ENCODE measurements around the gene FAAP24. TPM values are rescaled to one million over a fixed set of nuclear protein-coding genes. Genes with fewer than 3 reads are reported as not detected.
"Not testable (repeated sequence)": the region's sequence is repeated elsewhere in the genome, so short reads cannot be mapped to it uniquely, and the experiment has no call there.

Gene FAAP24
- total RNA-seq, 1 donor from 2014 or later = 1.0 TPM

DNA sequence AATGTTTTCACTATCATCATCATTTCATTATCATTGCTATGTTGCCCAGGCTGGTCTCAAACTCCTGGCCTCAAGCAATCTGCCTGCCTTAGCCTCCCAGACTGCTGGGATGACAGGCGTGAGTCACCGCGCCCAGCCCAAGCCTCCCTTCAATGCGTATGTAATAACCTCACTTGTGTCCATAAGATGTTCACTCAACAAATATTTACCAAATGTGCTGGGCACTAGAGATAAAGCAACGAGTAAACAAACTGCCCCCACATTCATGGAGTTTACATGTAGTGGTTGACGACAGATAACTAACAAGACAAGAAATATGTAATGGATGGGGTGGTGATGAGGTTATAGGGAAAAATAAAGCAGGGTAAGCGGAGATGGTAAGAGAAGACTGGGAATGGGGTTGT lies 25.0 kb downstream of the FAAP24 start:
- H3K36me3 ChIP-seq (ENCODE audit: control insufficient read depth in 3 of 3, insufficient read depth in 3 of 3, low read length in 3 of 3); H3K27me3 ChIP-seq (ENCODE audit: control insufficient read depth in 3 of 3, insufficient read depth in 3 of 3, low read length in 3 of 3); H3K4me1 ChIP-seq (ENCODE audit: control insufficient read depth in 3 of 3, insufficient read depth in 3 of 3, low read length in 3 of 3); H3K27ac ChIP-seq (ENCODE audit: low read depth, low read length); H3K9ac ChIP-seq (ENCODE audit: low read depth in 1 of 3, low read length in 3 of 3); H3K9me3 ChIP-seq (ENCODE audit: control insufficient read depth in 3 of 3, low read length in 3 of 3); H3K4me3 ChIP-seq (ENCODE audit: low read length in 3 of 3): not testable (repeated sequence)

- H3K4me1 ChIP-seq (ENCODE audit: control insufficient read depth in 3 of 3, insufficient read depth in 3 of 3, low read length in 3 of 3) = no peaks in the 10 kb centered on the region
- peaks cover 0 to 3% (median 0%) of the 10 kb centered on the region in 3 donors for H3K27me3 ChIP-seq (ENCODE audit: control insufficient read depth in 3 of 3, insufficient read depth in 3 of 3, low read length in 3 of 3)
- H3K27ac ChIP-seq (ENCODE audit: low read depth, low read length) = no peak overlapping the region
- no peaks in the 10 kb centered on the region for H3K36me3 ChIP-seq (ENCODE audit: control insufficient read depth in 3 of 3, insufficient read depth in 3 of 3, low read length in 3 of 3)
- no peak overlapping the region for H3K9ac ChIP-seq (ENCODE audit: low read depth in 1 of 3, low read length in 3 of 3)
- no peaks in the 10 kb centered on the region for H3K9me3 ChIP-seq (ENCODE audit: control insufficient read depth in 3 of 3, low read length in 3 of 3)
- H3K4me3 ChIP-seq (ENCODE audit: low read length in 3 of 3) = no peak overlapping the region
These were observed 25.8 kb downstream of the FAAP24 start for GRCh38 chr19:32997716-32998355.

DNA sequence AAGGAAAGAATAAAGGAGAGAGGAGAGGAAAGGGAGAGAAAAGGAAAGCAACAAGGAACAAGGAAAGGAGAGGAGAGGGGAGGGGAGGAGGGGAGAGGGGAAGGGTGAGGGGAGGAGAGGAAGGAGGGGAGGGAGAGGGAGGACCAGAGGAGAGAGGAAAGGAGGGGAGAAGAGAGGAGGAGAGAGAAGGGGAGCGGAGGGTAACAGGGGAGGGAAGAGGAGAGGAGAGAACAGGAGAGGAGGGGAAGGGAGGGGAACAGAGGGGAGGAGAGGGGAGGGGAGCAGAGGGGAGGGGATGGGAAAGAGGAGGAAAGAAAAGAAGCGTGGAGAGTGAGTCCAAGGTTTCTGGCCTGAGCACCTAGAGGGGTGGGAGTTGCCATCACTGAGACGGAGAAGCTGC lies 26.7 kb downstream of the FAAP24 start:
- Histone ChIP-seq H3K27ac (ENCODE audit: low read depth, low read length) (no peak overlapping the region), H3K4me3 (ENCODE audit: low read length in 3 of 3) (no peak overlapping the region)

DNA sequence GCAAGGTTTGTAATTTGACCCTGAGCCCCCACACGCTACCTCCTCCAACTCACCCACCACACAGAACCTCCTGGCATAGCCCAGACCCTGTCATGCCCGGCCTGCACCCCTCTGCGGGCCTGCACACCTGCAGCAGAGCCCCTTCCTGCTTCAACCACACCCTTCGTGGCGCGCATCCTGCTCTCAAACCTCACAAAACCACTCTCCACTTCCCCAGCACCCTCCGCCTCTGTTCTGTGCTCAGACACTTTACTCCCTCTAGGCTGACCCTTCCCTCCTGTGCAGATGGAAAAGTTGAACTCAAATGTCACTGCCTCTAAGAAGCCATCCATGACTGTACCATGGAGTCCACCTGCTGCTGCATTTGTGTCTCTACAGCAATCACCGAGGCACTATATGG lies 28.5 kb downstream of the FAAP24 start:
- no peak overlapping the region for H3K27ac ChIP-seq (ENCODE audit: low read depth, low read length)
- H3K4me1 ChIP-seq (ENCODE audit: control insufficient read depth in 3 of 3, insufficient read depth in 3 of 3, low read length in 3 of 3) = no peaks in the 10 kb centered on the region
- H3K9ac ChIP-seq (ENCODE audit: low read depth in 1 of 3, low read length in 3 of 3) = no peak overlapping the region
- no peaks in the 10 kb centered on the region for H3K36me3 ChIP-seq (ENCODE audit: control insufficient read depth in 3 of 3, insufficient read depth in 3 of 3, low read length in 3 of 3)
- no peaks in the 10 kb centered on the region for H3K9me3 ChIP-seq (ENCODE audit: control insufficient read depth in 3 of 3, low read length in 3 of 3)
- no peak overlapping the region for H3K4me3 ChIP-seq (ENCODE audit: low read length in 3 of 3)
- H3K27me3 ChIP-seq (ENCODE audit: control insufficient read depth in 3 of 3, insufficient read depth in 3 of 3, low read length in 3 of 3) = peaks cover 0 to 3% (median 0%) of the 10 kb centered on the region in 3 donors

More for the DNA sequence above, 26.7 kb downstream of the FAAP24 start:
- Histone ChIP-seq H3K36me3 (ENCODE audit: control insufficient read depth in 3 of 3, insufficient read depth in 3 of 3, low read length in 3 of 3) (no peaks in the 10 kb centered on the region), H3K27me3 (ENCODE audit: control insufficient read depth in 3 of 3, insufficient read depth in 3 of 3, low read length in 3 of 3) (peaks cover 0 to 3% (median 0%) of the 10 kb centered on the region in 3 donors), H3K9ac (ENCODE audit: low read depth in 1 of 3, low read length in 3 of 3) (no peak overlapping the region), H3K9me3 (ENCODE audit: control insufficient read depth in 3 of 3, low read length in 3 of 3) (no peaks in the 10 kb centered on the region), H3K4me1 (ENCODE audit: control insufficient read depth in 3 of 3, insufficient read depth in 3 of 3, low read length in 3 of 3) (no peaks in the 10 kb centered on the region)

GRCh38 chr19:33000910-33001309 lies 28.9 kb downstream of the FAAP24 start:
- H3K9me3 ChIP-seq (ENCODE audit: control insufficient read depth in 3 of 3, low read length in 3 of 3) = no peaks in the 10 kb centered on the region
- H3K9ac ChIP-seq (ENCODE audit: low read depth in 1 of 3, low read length in 3 of 3) = no peak overlapping the region
- H3K36me3 ChIP-seq (ENCODE audit: control insufficient read depth in 3 of 3, insufficient read depth in 3 of 3, low read length in 3 of 3) = no peaks in the 10 kb centered on the region
- no peak overlapping the region for H3K4me3 ChIP-seq (ENCODE audit: low read length in 3 of 3)
- no peak overlapping the region for H3K27ac ChIP-seq (ENCODE audit: low read depth, low read length)
- peaks cover 0 to 3% (median 0%) of the 10 kb centered on the region in 3 donors for H3K27me3 ChIP-seq (ENCODE audit: control insufficient read depth in 3 of 3, insufficient read depth in 3 of 3, low read length in 3 of 3)
- no peaks in the 10 kb centered on the region for H3K4me1 ChIP-seq (ENCODE audit: control insufficient read depth in 3 of 3, insufficient read depth in 3 of 3, low read length in 3 of 3)

GRCh38 chr19:33002126-33002865 lies 30.3 kb downstream of the FAAP24 start:
- not testable (repeated sequence) for H3K9me3 ChIP-seq (ENCODE audit: control insufficient read depth in 3 of 3, low read length in 3 of 3); H3K27me3 ChIP-seq (ENCODE audit: control insufficient read depth in 3 of 3, insufficient read depth in 3 of 3, low read length in 3 of 3); H3K36me3 ChIP-seq (ENCODE audit: control insufficient read depth in 3 of 3, insufficient read depth in 3 of 3, low read length in 3 of 3); H3K27ac ChIP-seq (ENCODE audit: low read depth, low read length); H3K4me3 ChIP-seq (ENCODE audit: low read length in 3 of 3); H3K9ac ChIP-seq (ENCODE audit: low read depth in 1 of 3, low read length in 3 of 3); H3K4me1 ChIP-seq (ENCODE audit: control insufficient read depth in 3 of 3, insufficient read depth in 3 of 3, low read length in 3 of 3)

DNA sequence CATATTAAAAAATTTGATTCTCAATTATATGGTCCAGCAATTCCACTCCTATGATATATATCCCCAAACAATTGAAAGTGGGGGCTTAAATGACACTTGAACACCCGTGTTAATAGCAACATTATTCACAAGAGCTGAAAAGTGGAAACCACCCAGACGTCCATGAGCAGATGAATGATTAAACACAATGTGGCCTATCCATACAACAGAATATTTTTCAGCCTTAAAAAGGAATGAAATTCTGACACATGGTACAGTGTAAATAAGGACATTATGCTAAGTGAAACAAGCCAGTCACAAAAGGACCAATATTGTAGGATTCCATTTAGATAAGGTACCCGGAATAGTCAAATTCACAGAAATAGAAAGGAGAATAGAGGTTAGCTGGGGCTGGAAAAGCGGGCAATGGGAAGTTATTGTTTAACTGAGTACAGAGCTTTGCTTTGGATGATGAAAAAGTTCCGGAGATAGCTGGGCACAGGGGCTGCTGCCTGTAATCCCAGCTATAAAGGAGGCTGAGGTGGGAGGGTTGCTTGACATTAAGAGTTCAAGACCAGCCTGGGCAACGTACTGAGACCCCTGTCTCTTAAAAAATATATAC lies 31.5 kb downstream of the FAAP24 start:
- not testable (repeated sequence) for H3K36me3 ChIP-seq (ENCODE audit: control insufficient read depth in 3 of 3, insufficient read depth in 3 of 3, low read length in 3 of 3); H3K4me3 ChIP-seq (ENCODE audit: low read length in 3 of 3); H3K4me1 ChIP-seq (ENCODE audit: control insufficient read depth in 3 of 3, insufficient read depth in 3 of 3, low read length in 3 of 3); H3K9me3 ChIP-seq (ENCODE audit: control insufficient read depth in 3 of 3, low read length in 3 of 3); H3K27ac ChIP-seq (ENCODE audit: low read depth, low read length); H3K27me3 ChIP-seq (ENCODE audit: control insufficient read depth in 3 of 3, insufficient read depth in 3 of 3, low read length in 3 of 3); H3K9ac ChIP-seq (ENCODE audit: low read depth in 1 of 3, low read length in 3 of 3)

DNA sequence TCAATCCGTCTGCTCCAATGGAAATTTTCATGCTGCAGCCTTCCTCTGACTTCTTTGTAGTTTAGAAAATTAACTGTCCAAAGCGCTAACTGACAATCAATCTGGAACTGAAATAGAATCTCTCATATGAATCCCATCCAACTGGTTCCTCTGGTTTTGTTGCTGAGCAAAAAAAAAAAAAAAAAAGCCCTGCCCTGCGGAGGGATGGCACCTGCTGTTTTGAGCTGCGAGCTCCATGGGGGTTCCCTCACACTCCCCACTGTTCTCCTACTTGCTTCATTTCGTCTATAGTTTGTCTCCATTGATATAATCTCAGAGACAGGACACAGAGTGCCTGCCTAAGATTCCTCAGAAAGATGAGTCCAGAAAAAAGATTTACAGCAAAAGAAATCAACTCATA lies 33.4 kb downstream of the FAAP24 start:
- Histone ChIP-seq H3K4me3 (ENCODE audit: low read length in 3 of 3) (no peak overlapping the region), H3K4me1 (ENCODE audit: control insufficient read depth in 3 of 3, insufficient read depth in 3 of 3, low read length in 3 of 3) (no peaks in the 10 kb centered on the region), H3K36me3 (ENCODE audit: control insufficient read depth in 3 of 3, insufficient read depth in 3 of 3, low read length in 3 of 3) (no peaks in the 10 kb centered on the region), H3K27me3 (ENCODE audit: control insufficient read depth in 3 of 3, insufficient read depth in 3 of 3, low read length in 3 of 3) (no peaks in the 10 kb centered on the region), H3K27ac (ENCODE audit: low read depth, low read length) (no peak overlapping the region), H3K9me3 (ENCODE audit: control insufficient read depth in 3 of 3, low read length in 3 of 3) (no peaks in the 10 kb centered on the region), H3K9ac (ENCODE audit: low read depth in 1 of 3, low read length in 3 of 3) (no peak overlapping the region)

- no peak overlapping the region for H3K9ac ChIP-seq (ENCODE audit: low read depth in 1 of 3, low read length in 3 of 3)
- no peak overlapping the region for H3K27ac ChIP-seq (ENCODE audit: low read depth, low read length)
- no peaks in the 10 kb centered on the region for H3K4me1 ChIP-seq (ENCODE audit: control insufficient read depth in 3 of 3, insufficient read depth in 3 of 3, low read length in 3 of 3)
- no peaks in the 10 kb centered on the region for H3K36me3 ChIP-seq (ENCODE audit: control insufficient read depth in 3 of 3, insufficient read depth in 3 of 3, low read length in 3 of 3)
- H3K9me3 ChIP-seq (ENCODE audit: control insufficient read depth in 3 of 3, low read length in 3 of 3) = no peaks in the 10 kb centered on the region
- no peak overlapping the region for H3K4me3 ChIP-seq (ENCODE audit: low read length in 3 of 3)
- H3K27me3 ChIP-seq (ENCODE audit: control insufficient read depth in 3 of 3, insufficient read depth in 3 of 3, low read length in 3 of 3) = no peaks in the 10 kb centered on the region
These were observed 36.7 kb downstream of the FAAP24 start for GRCh38 chr19:33008738-33009137.

DNA sequence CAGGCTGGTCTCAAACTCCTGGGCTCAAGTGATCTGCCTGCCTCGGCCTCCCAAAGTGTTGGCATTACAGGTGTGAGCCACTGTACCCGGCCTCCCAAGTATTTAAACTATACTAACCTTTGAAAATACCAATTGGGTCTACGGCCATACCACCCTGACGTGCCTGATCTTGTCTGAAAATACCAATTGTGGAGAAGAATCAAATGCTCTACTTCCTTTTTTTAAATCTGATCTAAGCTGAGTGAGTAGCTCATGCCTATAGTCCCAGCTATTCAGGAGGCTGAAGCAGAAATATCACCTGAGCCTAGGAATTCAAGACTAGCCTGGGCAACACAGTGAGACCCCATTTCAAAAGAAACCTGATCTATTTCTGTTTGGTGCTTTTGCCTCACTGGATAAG lies 38.8 kb downstream of the FAAP24 start:
- not testable (repeated sequence) for H3K4me3 ChIP-seq (ENCODE audit: low read length in 3 of 3); H3K27ac ChIP-seq (ENCODE audit: low read depth, low read length); H3K36me3 ChIP-seq (ENCODE audit: control insufficient read depth in 3 of 3, insufficient read depth in 3 of 3, low read length in 3 of 3); H3K4me1 ChIP-seq (ENCODE audit: control insufficient read depth in 3 of 3, insufficient read depth in 3 of 3, low read length in 3 of 3); H3K27me3 ChIP-seq (ENCODE audit: control insufficient read depth in 3 of 3, insufficient read depth in 3 of 3, low read length in 3 of 3); H3K9me3 ChIP-seq (ENCODE audit: control insufficient read depth in 3 of 3, low read length in 3 of 3); H3K9ac ChIP-seq (ENCODE audit: low read depth in 1 of 3, low read length in 3 of 3)

All from skeletal muscle tissue (tissue), 4 donors.